Vagina (tissue), 2 donors: ENCODE measurements around the gene CERK. TPM values are rescaled to one million over a fixed set of nuclear protein-coding genes. Genes with fewer than 3 reads are reported as not detected.

Experiments used
- DNase-seq, 2 donors: peaks; one replicate each; pipeline ENCODE4 v3.0.0-alpha.2; 2017; ENCODE audit errors: extremely low spot score in 2 of 2
- H3K27ac ChIP-seq: fragments of 200-600 bp; sonication (generic); one replicate; pipeline ENCODE4 v1.5.1; 2019
- H3K27me3 ChIP-seq: fragments of 200-600 bp; sonication (generic); one replicate; pipeline ENCODE4 v1.5.1; 2019
- H3K36me3 ChIP-seq, 2 donors: fragments of 200-600 bp; sonication (generic); one replicate each; pipeline ENCODE4 v1.5.1; 2017 to 2019
- H3K4me1 ChIP-seq: fragments of 200-600 bp; sonication (generic); one replicate; pipeline ENCODE4 v1.5.1; 2019
- H3K4me3 ChIP-seq, 2 donors: fragments of 200-600 bp; sonication (generic); 1 replicate in 1 of 2; 2 replicates in 1 of 2; pipeline ENCODE4 v1.5.1; 2016 to 2019
- H3K9me3 ChIP-seq: fragments of 200-600 bp; sonication (generic); one replicate; pipeline ENCODE4 v1.5.1; 2019
- POLR2A ChIP-seq, 2 donors: fragments of 450-650 bp; IDR thresholded peaks; one replicate each; pipeline ENCODE4 v1.6.1; 2017; ENCODE audit warnings: antibody characterized with exemption in 2 of 2, mild to moderate bottlenecking in 2 of 2, moderate library complexity in 2 of 2
- POLR2AphosphoS5 ChIP-seq, 2 donors: sonication (generic); formaldehyde crosslinking; IDR thresholded peaks; one replicate each; pipeline ENCODE4 v1.9.0; 2017; ENCODE audit warnings: antibody characterized with exemption in 2 of 2, mild to moderate bottlenecking in 2 of 2, low read depth in 1 of 2; ENCODE audit not compliant: insufficient read depth in 1 of 2
- intact Hi-C: fragments of 100-400 bp; cut with DNase I; formaldehyde crosslinking; loops from one replicate; pipeline ENCODE4 v1.15.1; 2023
- total RNA-seq: library from RNA; depleted of rRNA; stranded (reverse); fragments of >200 nt; gene quantifications from one replicate; pipeline ENCODE4 v1.2.3, GENCODE V29; 2016
- TF ChIP-seq, protein P1 (sequence below), 3 experiments: fragments of 450-650 bp in 2 of 3; fragments of 200-600 bp in 1 of 3; sonication (generic) in 1 of 3; IDR thresholded peaks; one replicate each; pipeline ENCODE4 v1.5.1; 2017 to 2019; ENCODE audit warnings: antibody characterized with exemption in 3 of 3, mild to moderate bottlenecking in 2 of 3, moderate library complexity in 2 of 3

CERK gene
- total RNA-seq, 1 donor from 2014 or later = 37.3 TPM

DNA sequence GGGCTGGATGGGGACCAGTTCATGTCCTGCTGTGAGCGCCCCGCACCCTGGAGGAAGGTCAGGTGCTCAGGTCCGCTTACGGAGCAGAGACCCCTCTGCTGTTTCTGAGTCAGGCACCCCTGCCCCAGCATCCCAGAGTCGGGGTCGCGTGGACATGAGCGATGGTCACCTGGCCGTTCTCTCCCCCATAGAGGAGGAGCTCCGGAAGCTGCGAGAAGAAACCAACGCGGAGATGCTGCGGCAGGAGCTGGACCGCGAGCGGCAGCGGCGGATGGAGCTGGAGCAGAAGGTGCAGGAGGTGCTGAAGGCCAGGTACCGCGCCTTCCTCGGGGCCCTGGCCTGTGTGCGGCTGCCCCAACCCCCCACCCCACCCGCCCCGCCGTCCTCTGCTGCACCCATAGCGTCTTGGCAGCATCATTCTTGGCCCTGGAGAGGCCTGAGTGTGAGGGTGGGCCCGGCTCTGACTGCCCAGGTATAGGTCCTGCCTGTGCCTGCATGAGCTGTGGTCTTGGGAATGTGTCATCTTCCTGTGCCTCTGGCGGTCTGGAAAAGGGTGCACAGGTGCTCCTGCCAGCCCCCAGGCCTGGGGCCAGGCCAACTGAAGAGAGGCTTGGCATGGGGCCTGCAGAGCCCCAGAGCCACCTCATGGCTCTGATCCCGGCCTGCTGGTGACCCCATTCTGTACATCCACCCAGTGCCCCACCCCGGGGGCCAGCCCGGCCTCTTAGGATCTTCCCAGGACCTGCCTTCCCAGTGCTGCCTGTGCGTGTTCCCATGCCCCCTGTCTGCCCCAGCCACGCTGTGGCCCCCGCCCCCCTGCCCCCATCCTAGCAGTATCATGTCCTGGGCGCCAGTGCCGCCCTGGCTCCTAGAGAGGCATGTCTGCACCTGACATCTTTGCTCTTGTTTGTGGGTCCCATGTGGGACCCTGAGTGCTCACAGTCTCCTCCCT, 79.8 kb downstream of the CERK start:
- DNase-seq = no peak
- intact Hi-C loops = no loop called here
- H3K9me3 ChIP-seq = no peaks in the 10 kb centered on the region
- H3K27me3 ChIP-seq = no peaks in the 10 kb centered on the region
- no peak overlapping the region for H3K27ac ChIP-seq
- no peak for TF ChIP-seq POLR2A (IDR thresholded peaks at IDR 0.05)
- no peak for TF ChIP-seq POLR2AphosphoS5 (IDR thresholded peaks at IDR 0.05; ENCODE audit: insufficient read depth in 1 of 2, low read depth in 1 of 2)
- TF ChIP-seq, protein P1, sequence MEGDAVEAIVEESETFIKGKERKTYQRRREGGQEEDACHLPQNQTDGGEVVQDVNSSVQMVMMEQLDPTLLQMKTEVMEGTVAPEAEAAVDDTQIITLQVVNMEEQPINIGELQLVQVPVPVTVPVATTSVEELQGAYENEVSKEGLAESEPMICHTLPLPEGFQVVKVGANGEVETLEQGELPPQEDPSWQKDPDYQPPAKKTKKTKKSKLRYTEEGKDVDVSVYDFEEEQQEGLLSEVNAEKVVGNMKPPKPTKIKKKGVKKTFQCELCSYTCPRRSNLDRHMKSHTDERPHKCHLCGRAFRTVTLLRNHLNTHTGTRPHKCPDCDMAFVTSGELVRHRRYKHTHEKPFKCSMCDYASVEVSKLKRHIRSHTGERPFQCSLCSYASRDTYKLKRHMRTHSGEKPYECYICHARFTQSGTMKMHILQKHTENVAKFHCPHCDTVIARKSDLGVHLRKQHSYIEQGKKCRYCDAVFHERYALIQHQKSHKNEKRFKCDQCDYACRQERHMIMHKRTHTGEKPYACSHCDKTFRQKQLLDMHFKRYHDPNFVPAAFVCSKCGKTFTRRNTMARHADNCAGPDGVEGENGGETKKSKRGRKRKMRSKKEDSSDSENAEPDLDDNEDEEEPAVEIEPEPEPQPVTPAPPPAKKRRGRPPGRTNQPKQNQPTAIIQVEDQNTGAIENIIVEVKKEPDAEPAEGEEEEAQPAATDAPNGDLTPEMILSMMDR (IDR thresholded peaks at IDR 0.05) = no peak
- no peaks in the 10 kb centered on the region for H3K36me3 ChIP-seq
- no peak overlapping the region for H3K4me3 ChIP-seq
- peaks cover 15% of the 10 kb centered on the region for H3K4me1 ChIP-seq

DNA sequence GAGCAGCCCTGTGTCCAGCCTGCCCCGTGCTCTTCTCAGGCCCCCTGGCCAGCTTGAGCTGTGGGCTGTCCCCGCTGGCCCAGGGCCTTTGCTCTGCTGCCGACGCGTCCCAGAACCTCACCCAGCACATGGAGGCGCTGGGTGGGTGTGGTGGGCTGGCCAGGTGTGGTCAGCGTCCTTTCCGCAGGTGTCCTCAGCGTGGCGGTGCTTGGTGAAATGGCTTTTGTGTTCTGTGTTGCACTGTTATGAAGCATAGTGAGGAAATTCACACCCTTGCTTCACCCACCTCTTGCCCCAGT, 80.4 kb downstream of the CERK start:
- Histone ChIP-seq H3K9me3 (no peaks in the 10 kb centered on the region), H3K36me3 (no peaks in the 10 kb centered on the region), H3K4me1 (peaks cover 22% of the 10 kb centered on the region), H3K27ac (no peak overlapping the region), H3K27me3 (no peaks in the 10 kb centered on the region), H3K4me3 (no peak overlapping the region)
- intact Hi-C loops = no loop called here
- TF ChIP-seq POLR2A (IDR thresholded peaks at IDR 0.05) (no peak), POLR2AphosphoS5 (IDR thresholded peaks at IDR 0.05; ENCODE audit: insufficient read depth in 1 of 2, low read depth in 1 of 2) (no peak)
- TF ChIP-seq, protein P1 (IDR thresholded peaks at IDR 0.05) = no peak
- no peak for DNase-seq

GRCh38 chr22:46656856-46657654, 81.0 kb downstream of the CERK start:
- Histone ChIP-seq H3K36me3 (no peaks in the 10 kb centered on the region), H3K27ac (no peak overlapping the region), H3K9me3 (no peaks in the 10 kb centered on the region), H3K4me3 (no peak overlapping the region), H3K4me1 (peaks cover 28% of the 10 kb centered on the region), H3K27me3 (no peaks in the 10 kb centered on the region)
- intact Hi-C loops = no loop called here
- no peak for DNase-seq
- TF ChIP-seq POLR2A (IDR thresholded peaks at IDR 0.05) = no peak
- no peak for TF ChIP-seq POLR2AphosphoS5 (IDR thresholded peaks at IDR 0.05; ENCODE audit: insufficient read depth in 1 of 2, low read depth in 1 of 2)
- TF ChIP-seq, protein P1 (IDR thresholded peaks at IDR 0.05) = no peak

DNA sequence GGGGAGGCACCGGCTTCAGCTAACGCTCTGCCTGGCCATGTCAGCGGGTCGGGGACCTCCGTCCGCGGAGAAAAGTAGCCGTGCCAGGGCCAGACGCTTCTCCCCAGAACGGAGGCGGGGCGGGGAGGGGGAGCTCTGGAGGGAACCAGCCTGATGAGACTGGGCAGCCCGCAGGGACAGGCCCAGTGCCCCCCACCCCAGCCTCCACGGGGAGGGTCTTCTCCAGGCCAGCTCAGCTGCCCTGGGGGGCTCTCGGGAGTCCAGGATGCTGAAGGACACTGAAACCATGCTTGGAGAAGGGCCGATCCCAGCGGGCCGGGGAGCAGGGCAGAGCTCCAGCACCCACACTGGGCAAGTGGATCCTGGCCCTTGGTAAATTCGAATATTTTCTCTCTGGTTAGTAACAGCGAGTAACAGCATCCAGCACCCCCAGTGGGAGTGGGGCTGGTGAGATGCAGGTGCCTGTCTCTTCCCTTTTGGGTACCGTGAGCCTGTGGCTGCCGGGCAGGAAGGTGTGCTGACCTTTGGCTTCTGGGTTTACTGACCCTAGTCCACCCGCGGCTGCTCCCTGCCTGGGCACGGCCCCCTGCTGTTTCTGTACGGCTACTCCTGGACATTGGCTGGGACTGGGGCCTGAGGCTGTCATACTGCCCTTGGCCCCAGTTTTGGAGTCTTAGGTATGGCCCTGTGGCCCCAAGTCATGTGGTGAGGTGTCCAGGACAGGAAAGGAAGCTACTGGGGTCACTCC, 82.0 kb downstream of the CERK start:
- H3K4me1 ChIP-seq = peaks cover 32% of the 10 kb centered on the region
- no peaks in the 10 kb centered on the region for H3K36me3 ChIP-seq
- H3K4me3 ChIP-seq = no peak overlapping the region
- H3K27ac ChIP-seq = no peak overlapping the region
- no peak for DNase-seq
- intact Hi-C loops = no loop called here
- no peaks in the 10 kb centered on the region for H3K27me3 ChIP-seq
- no peaks in the 10 kb centered on the region for H3K9me3 ChIP-seq
- no peak for TF ChIP-seq POLR2A (IDR thresholded peaks at IDR 0.05)
- TF ChIP-seq, protein P1 (IDR thresholded peaks at IDR 0.05) = no peak
- no peak for TF ChIP-seq POLR2AphosphoS5 (IDR thresholded peaks at IDR 0.05; ENCODE audit: insufficient read depth in 1 of 2, low read depth in 1 of 2)
